ENCODE data around the gene MDFI.

Gene MDFI

GRCh38 chr6:41651246-41651961 lies 13.1 kb downstream of the MDFI start:
- no peak for DNase-seq (ENCODE audit: low read depth in 2 of 2)

- DNase-seq (ENCODE audit: low read depth in 2 of 2): no peak
Measured at GRCh38 chr6:41651962-41652657, 13.8 kb downstream of the MDFI start.

- no peak for DNase-seq (ENCODE audit: low read depth in 2 of 2)
Measured at GRCh38 chr6:41652866-41653652, 14.8 kb downstream of the MDFI start.

GRCh38 chr6:41653691-41654090 lies 15.4 kb downstream of the MDFI start:
- no peak for DNase-seq (ENCODE audit: low read depth in 2 of 2)

GRCh38 chr6:41654151-41654697 lies 16.0 kb downstream of the MDFI start:
- no peak for DNase-seq (ENCODE audit: low read depth in 2 of 2)

- DNase-seq (ENCODE audit: low read depth in 2 of 2): no peak
Measured at GRCh38 chr6:41654698-41655151, 16.5 kb downstream of the MDFI start.

- no peak for DNase-seq (ENCODE audit: low read depth in 2 of 2)
Measured at GRCh38 chr6:41655176-41655575, 16.9 kb downstream of the MDFI start.

- DNase-seq (ENCODE audit: low read depth in 2 of 2): no peak
Measured at GRCh38 chr6:41655646-41656001, 17.4 kb downstream of the MDFI start.

GRCh38 chr6:41656002-41656691 lies 17.9 kb downstream of the MDFI start:
- no peak for DNase-seq (ENCODE audit: low read depth in 2 of 2)

- DNase-seq (ENCODE audit: low read depth in 2 of 2): no peak
Measured at GRCh38 chr6:41657131-41658094, 19.1 kb downstream of the MDFI start.

- no peak for DNase-seq (ENCODE audit: low read depth in 2 of 2)
Measured at GRCh38 chr6:41658636-41659035, 20.4 kb downstream of the MDFI start.

- no peak for DNase-seq (ENCODE audit: low read depth in 2 of 2)
Measured at GRCh38 chr6:41659935-41660334, 21.7 kb downstream of the MDFI start.

GRCh38 chr6:41663568-41663967 lies 25.3 kb downstream of the MDFI start:
- DNase-seq (ENCODE audit: low read depth in 2 of 2): no peak

- DNase-seq (ENCODE audit: low read depth in 2 of 2): no peak
Measured at GRCh38 chr6:41664271-41664670, 26.0 kb downstream of the MDFI start.

- DNase-seq (ENCODE audit: low read depth in 2 of 2): no peak
Measured at GRCh38 chr6:41667195-41667594, 28.9 kb downstream of the MDFI start.

GRCh38 chr6:41668968-41669367 lies 30.7 kb downstream of the MDFI start:
- no peak for DNase-seq (ENCODE audit: low read depth in 2 of 2)

GRCh38 chr6:41670703-41671360 lies 32.6 kb downstream of the MDFI start:
- DNase-seq (ENCODE audit: low read depth in 2 of 2): no peak

GRCh38 chr6:41671376-41671775 lies 33.1 kb downstream of the MDFI start:
- DNase-seq (ENCODE audit: low read depth in 2 of 2): no peak

GRCh38 chr6:41672016-41672415 lies 33.7 kb downstream of the MDFI start:
- no peak for DNase-seq (ENCODE audit: low read depth in 2 of 2)

All from stimulated activated CD4-positive, alpha-beta T cell treated with anti-CD3 and anti-CD28 coated beads, Interleukin-1b, Interleukin-23, amount 100 ng/mL, for 1 hour (primary cell).